OCI-LY7 (cell line): ENCODE data around the gene TMEM184B.

Experiments
- EZH2phosphoT487 ChIP-seq: fragments of 200-600 bp; sonication (generic); IDR thresholded peaks from 2 replicates; pipeline ENCODE4 v1.6.1; 2018; ENCODE audit warnings: low read depth, borderline replicate concordance, mild to moderate bottlenecking, mixed run types, antibody characterized with exemption, low read length, moderate library complexity, mixed read lengths
- TF ChIP-seq, protein P1 (sequence below): fragments of 200-600 bp; sonication (generic); conservative IDR thresholded peaks from 2 replicates; pipeline ENCODE4 v1.5.1; 2014; ENCODE audit warnings: mild to moderate bottlenecking, antibody characterized with exemption, low read length, moderate library complexity, mixed read lengths

DNA sequence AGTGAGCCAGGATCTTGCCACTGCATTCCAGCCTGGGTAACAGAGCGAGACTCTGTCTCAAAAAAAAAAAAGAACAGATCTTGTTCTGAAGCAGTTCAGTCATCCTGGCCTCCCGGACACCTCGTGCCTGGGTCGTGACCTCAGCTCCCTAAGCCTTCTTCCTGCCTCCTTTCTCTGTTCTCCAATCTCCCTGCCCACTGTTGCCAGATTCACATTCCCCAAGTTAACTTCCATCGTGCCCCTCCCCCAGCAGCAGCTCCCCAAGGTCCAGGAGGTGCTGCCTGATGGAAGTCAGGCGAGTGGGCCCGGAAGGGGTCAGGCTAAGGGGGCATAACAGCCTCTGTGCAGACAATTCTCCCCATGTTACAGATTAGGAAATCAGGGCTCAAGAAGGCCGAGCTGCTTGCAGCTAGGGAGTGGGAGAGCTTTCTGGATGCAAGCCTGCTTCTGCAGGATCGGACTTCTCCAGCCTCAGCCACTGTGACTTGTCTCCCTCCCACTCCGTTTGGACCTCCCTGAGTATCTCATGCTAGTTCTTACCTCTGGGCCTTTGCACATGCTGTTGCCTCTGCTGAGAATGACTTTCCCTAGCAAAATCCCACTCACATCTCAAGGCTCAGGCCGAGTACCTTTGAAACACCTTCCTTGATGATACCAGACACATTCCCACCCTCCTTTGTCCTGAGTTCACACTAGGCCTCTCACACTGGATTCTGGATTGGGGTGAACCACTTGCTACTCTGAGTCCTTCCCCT, 14.3 kb upstream of the TMEM184B start:
- no peak for TF ChIP-seq EZH2phosphoT487
- TF ChIP-seq, protein P1, sequence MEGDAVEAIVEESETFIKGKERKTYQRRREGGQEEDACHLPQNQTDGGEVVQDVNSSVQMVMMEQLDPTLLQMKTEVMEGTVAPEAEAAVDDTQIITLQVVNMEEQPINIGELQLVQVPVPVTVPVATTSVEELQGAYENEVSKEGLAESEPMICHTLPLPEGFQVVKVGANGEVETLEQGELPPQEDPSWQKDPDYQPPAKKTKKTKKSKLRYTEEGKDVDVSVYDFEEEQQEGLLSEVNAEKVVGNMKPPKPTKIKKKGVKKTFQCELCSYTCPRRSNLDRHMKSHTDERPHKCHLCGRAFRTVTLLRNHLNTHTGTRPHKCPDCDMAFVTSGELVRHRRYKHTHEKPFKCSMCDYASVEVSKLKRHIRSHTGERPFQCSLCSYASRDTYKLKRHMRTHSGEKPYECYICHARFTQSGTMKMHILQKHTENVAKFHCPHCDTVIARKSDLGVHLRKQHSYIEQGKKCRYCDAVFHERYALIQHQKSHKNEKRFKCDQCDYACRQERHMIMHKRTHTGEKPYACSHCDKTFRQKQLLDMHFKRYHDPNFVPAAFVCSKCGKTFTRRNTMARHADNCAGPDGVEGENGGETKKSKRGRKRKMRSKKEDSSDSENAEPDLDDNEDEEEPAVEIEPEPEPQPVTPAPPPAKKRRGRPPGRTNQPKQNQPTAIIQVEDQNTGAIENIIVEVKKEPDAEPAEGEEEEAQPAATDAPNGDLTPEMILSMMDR, result no peak
